Measurements from ENCODE around the gene TNS3. TPM values are rescaled to one million over a fixed set of nuclear protein-coding genes. Genes with fewer than 3 reads are reported as not detected.

The TNS3 gene
- polyA plus RNA-seq, 3 donors = 5.2 to 30.3 (median 7.9) TPM

DNA sequence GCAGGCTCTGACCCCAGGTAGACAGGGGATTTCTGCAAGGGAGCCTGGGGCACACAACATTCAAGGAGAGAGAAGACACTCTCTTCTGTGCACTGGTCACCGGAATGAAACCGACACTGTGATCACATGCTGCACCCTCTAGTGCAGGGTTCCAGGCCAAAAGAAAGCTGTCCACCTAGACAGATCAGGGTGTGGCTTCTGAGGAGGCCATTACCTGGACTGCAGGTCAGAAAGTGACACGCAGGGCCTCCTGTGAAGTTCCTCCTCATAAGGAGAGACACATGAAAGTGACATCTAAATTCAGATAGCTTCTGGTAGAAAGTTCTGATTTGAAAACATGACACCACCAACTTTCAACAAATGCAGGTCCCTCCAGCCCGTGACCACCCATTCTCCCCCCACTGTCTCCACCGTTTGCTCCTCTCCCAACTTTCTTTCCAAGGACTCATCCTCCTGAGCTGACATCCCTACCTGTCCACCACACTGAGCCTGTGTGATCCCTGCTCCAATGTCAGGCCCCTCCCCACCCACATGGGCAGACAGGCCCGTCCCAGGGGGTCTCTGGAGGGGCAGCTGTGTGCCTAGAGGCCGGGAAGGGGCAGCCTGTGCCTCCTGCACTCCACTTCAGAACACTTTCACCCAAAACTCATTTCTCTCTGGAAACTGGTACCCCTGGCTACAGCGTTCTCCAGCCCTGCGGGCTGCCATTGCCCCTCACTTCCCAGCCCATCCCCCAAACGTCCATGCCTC, 198.0 kb downstream of the TNS3 start:
- peak overlapping the region in 4 of 7 donors; percentile 13 to 78 (median 58) for H3K27ac Mint-ChIP-seq
- H2AFZ ChIP-seq (ENCODE audit: insufficient read depth, low read depth, low read length, poor library complexity, severe bottlenecking) = no peak overlapping the region
- H3K4me3 ChIP-seq (replicated peaks in 1 of 3; ENCODE audit: low read depth in 2 of 3, low read length in 3 of 3) = no peak overlapping the region
- H3K27ac ChIP-seq (ENCODE audit: low read depth in 1 of 2, low read length in 2 of 2) = no peak overlapping the region
- H4K20me1 ChIP-seq (ENCODE audit: insufficient read depth, low read length) = peaks cover 91% of the 10 kb centered on the region
- peaks cover 78 to 81% of the 10 kb centered on the region in 2 donors for H3K36me3 Mint-ChIP-seq
- intact Hi-C loops (cut with micrococcal nuclease) = no loop called here
- TF ChIP-seq, protein P1, sequence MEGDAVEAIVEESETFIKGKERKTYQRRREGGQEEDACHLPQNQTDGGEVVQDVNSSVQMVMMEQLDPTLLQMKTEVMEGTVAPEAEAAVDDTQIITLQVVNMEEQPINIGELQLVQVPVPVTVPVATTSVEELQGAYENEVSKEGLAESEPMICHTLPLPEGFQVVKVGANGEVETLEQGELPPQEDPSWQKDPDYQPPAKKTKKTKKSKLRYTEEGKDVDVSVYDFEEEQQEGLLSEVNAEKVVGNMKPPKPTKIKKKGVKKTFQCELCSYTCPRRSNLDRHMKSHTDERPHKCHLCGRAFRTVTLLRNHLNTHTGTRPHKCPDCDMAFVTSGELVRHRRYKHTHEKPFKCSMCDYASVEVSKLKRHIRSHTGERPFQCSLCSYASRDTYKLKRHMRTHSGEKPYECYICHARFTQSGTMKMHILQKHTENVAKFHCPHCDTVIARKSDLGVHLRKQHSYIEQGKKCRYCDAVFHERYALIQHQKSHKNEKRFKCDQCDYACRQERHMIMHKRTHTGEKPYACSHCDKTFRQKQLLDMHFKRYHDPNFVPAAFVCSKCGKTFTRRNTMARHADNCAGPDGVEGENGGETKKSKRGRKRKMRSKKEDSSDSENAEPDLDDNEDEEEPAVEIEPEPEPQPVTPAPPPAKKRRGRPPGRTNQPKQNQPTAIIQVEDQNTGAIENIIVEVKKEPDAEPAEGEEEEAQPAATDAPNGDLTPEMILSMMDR (IDR thresholded peaks at IDR 0.05) = no peak
- no peaks in the 10 kb centered on the region for H3K27me3 ChIP-seq (ENCODE audit: control insufficient read depth in 2 of 2, insufficient read depth in 2 of 2, low read length in 2 of 2)
- no peak overlapping the region for H3K4me3 Mint-ChIP-seq
- peaks cover 9% of the 10 kb centered on the region for H3K79me2 ChIP-seq (ENCODE audit: insufficient read depth, low read length)
- DNase-seq = no peak
- peaks cover 2 to 8% (median 3%) of the 10 kb centered on the region in 7 donors for H3K9me3 Mint-ChIP-seq
- H3K4me2 ChIP-seq (replicated peaks; ENCODE audit: extremely low read depth, low read length, poor library complexity, severe bottlenecking) = no peak overlapping the region
- no peaks in the 10 kb centered on the region for H3K4me1 ChIP-seq (ENCODE audit: control insufficient read depth in 1 of 2, insufficient read depth in 2 of 2, low read length in 2 of 2)
- peaks cover 55 to 96% of the 10 kb centered on the region in 2 donors for H3K36me3 ChIP-seq (replicated peaks in 1 of 2; ENCODE audit: control insufficient read depth in 1 of 2, insufficient read depth in 2 of 2, low read length in 2 of 2)
- H3K27me3 Mint-ChIP-seq (ENCODE audit: low read depth in 3 of 3) = peaks cover 0 to 5% (median 0%) of the 10 kb centered on the region in 3 donors
- peaks cover under 1 to 3% of the 10 kb centered on the region in 2 donors for H3K9me3 ChIP-seq (replicated peaks in 1 of 2; ENCODE audit: control insufficient read depth in 1 of 2, insufficient read depth in 1 of 2, low read length in 2 of 2)
- WGBS (ENCODE audit: insufficient coverage) = 99% methylated on average over 9 of the region's 10 CpGs
- peaks cover 2% of the 10 kb centered on the region for H3K4me1 Mint-ChIP-seq
- H3K9ac ChIP-seq (ENCODE audit: insufficient read depth, low read length, poor library complexity, severe bottlenecking) = no peak overlapping the region

DNA sequence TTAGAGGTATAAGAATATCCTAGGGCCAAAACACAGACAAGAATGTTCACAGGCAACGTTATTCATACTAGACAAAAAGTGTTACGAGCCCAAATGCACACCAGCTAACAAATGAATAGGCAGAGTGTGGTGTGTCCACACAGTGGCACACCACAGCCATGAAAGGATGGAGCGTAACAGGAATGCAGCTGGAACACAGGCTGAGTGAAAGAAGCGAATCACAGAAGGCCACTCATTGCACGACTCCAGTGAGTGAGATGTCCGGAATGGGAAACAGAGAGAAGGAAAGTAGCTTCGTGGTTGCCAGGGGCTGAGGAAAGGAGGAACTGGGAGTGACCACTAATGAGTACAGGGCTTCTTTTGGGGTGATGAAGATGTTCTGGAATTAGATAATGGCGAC, 198.8 kb downstream of the TNS3 start:
- no peaks in the 10 kb centered on the region for H3K4me1 ChIP-seq (ENCODE audit: control insufficient read depth in 1 of 2, insufficient read depth in 2 of 2, low read length in 2 of 2)
- no peak overlapping the region for H3K4me3 ChIP-seq (replicated peaks in 1 of 3; ENCODE audit: low read depth in 2 of 3, low read length in 3 of 3)
- H3K27ac ChIP-seq (ENCODE audit: low read depth in 1 of 2, low read length in 2 of 2) = no peak overlapping the region
- Mint-ChIP-seq H3K9me3 (no peaks in the 10 kb centered on the region), H3K27me3 (ENCODE audit: low read depth in 3 of 3) (peaks cover 0 to 5% (median 0%) of the 10 kb centered on the region in 3 donors), H3K27ac (peak overlapping the region in 2 of 7 donors; percentile 5 to 8), H3K4me3 (no peak overlapping the region), H3K4me1 (peaks cover 2% of the 10 kb centered on the region), H3K36me3 (peaks cover 82 to 85% of the 10 kb centered on the region in 2 donors)
- 58% methylated on average over 6 of the region's 8 CpGs for WGBS (ENCODE audit: insufficient coverage)
- H3K27me3 ChIP-seq (ENCODE audit: control insufficient read depth in 2 of 2, insufficient read depth in 2 of 2, low read length in 2 of 2) = no peaks in the 10 kb centered on the region
- no peak overlapping the region for H3K4me2 ChIP-seq (replicated peaks; ENCODE audit: extremely low read depth, low read length, poor library complexity, severe bottlenecking)
- no peaks in the 10 kb centered on the region for H3K9me3 ChIP-seq (replicated peaks in 1 of 2; ENCODE audit: control insufficient read depth in 1 of 2, insufficient read depth in 1 of 2, low read length in 2 of 2)
- peaks cover 9% of the 10 kb centered on the region for H3K79me2 ChIP-seq (ENCODE audit: insufficient read depth, low read length)
- no peak for DNase-seq
- H3K36me3 ChIP-seq (replicated peaks in 1 of 2; ENCODE audit: control insufficient read depth in 1 of 2, insufficient read depth in 2 of 2, low read length in 2 of 2) = peaks cover 56 to 99% of the 10 kb centered on the region in 2 donors
- intact Hi-C loops (cut with micrococcal nuclease) = no loop called here
- peaks cover 93% of the 10 kb centered on the region for H4K20me1 ChIP-seq (ENCODE audit: insufficient read depth, low read length)
- no peak overlapping the region for H2AFZ ChIP-seq (ENCODE audit: insufficient read depth, low read depth, low read length, poor library complexity, severe bottlenecking)
- H3K9ac ChIP-seq (ENCODE audit: insufficient read depth, low read length, poor library complexity, severe bottlenecking) = no peak overlapping the region
- TF ChIP-seq, protein P1 (IDR thresholded peaks at IDR 0.05) = no peak

All from CD14-positive monocyte (primary cell).